Measurements from ENCODE around the gene TRIP13. TPM values are rescaled to one million over a fixed set of nuclear protein-coding genes. Genes with fewer than 3 reads are reported as not detected.
"Not testable (repeated sequence)": the region's sequence is repeated elsewhere in the genome, so short reads cannot be mapped to it uniquely, and the experiment has no call there.

Gene TRIP13
- total RNA-seq, 1 donor from 2014 or later = 11.9 TPM

- Mint-ChIP-seq H3K9me3 (ENCODE audit: low read depth) (no peaks in the 10 kb centered on the region), H3K36me3 (ENCODE audit: insufficient read depth) (peaks cover 4% of the 10 kb centered on the region), H3K27me3 (peaks cover 39% of the 10 kb centered on the region), H3K27ac (no peak overlapping the region), H3K4me3 (ENCODE audit: low read depth) (no peak overlapping the region), H3K4me1 (ENCODE audit: low read depth) (peaks cover 16% of the 10 kb centered on the region)
- TF ChIP-seq, protein P1, sequence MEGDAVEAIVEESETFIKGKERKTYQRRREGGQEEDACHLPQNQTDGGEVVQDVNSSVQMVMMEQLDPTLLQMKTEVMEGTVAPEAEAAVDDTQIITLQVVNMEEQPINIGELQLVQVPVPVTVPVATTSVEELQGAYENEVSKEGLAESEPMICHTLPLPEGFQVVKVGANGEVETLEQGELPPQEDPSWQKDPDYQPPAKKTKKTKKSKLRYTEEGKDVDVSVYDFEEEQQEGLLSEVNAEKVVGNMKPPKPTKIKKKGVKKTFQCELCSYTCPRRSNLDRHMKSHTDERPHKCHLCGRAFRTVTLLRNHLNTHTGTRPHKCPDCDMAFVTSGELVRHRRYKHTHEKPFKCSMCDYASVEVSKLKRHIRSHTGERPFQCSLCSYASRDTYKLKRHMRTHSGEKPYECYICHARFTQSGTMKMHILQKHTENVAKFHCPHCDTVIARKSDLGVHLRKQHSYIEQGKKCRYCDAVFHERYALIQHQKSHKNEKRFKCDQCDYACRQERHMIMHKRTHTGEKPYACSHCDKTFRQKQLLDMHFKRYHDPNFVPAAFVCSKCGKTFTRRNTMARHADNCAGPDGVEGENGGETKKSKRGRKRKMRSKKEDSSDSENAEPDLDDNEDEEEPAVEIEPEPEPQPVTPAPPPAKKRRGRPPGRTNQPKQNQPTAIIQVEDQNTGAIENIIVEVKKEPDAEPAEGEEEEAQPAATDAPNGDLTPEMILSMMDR (IDR thresholded peaks at IDR 0.05; ENCODE audit: unreplicated experiment) = peak; percentile 95
- DNase-seq (ENCODE audit: low spot score, unreplicated experiment) = peak; percentile 78
Measured at GRCh38 chr5:923281-923873, 30.7 kb downstream of the TRIP13 start.

- Mint-ChIP-seq H3K36me3 (ENCODE audit: insufficient read depth) (no peaks in the 10 kb centered on the region), H3K9me3 (ENCODE audit: low read depth) (no peaks in the 10 kb centered on the region), H3K4me3 (ENCODE audit: low read depth) (peak overlapping the region; percentile 29), H3K4me1 (ENCODE audit: low read depth) (peaks cover 1% of the 10 kb centered on the region), H3K27ac (no peak overlapping the region), H3K27me3 (peaks cover 61% of the 10 kb centered on the region)
- TF ChIP-seq, protein P1 (IDR thresholded peaks at IDR 0.05; ENCODE audit: unreplicated experiment) = peak; percentile 63
- DNase-seq (ENCODE audit: low spot score, unreplicated experiment) = peak; percentile 43
Measured at GRCh38 chr5:926417-927171, 33.9 kb downstream of the TRIP13 start.

- H3K4me1 Mint-ChIP-seq (ENCODE audit: low read depth) = peaks cover 1% of the 10 kb centered on the region
- TF ChIP-seq, protein P1 (IDR thresholded peaks at IDR 0.05; ENCODE audit: unreplicated experiment) = no peak
- no peak overlapping the region for H3K4me3 Mint-ChIP-seq (ENCODE audit: low read depth)
- H3K36me3 Mint-ChIP-seq (ENCODE audit: insufficient read depth) = no peaks in the 10 kb centered on the region
- no peak overlapping the region for H3K27ac Mint-ChIP-seq
- DNase-seq (ENCODE audit: low spot score, unreplicated experiment) = no peak
- H3K9me3 Mint-ChIP-seq (ENCODE audit: low read depth) = no peaks in the 10 kb centered on the region
- peaks cover 66% of the 10 kb centered on the region for H3K27me3 Mint-ChIP-seq
Measured at GRCh38 chr5:927172-928015, 34.7 kb downstream of the TRIP13 start.

DNA sequence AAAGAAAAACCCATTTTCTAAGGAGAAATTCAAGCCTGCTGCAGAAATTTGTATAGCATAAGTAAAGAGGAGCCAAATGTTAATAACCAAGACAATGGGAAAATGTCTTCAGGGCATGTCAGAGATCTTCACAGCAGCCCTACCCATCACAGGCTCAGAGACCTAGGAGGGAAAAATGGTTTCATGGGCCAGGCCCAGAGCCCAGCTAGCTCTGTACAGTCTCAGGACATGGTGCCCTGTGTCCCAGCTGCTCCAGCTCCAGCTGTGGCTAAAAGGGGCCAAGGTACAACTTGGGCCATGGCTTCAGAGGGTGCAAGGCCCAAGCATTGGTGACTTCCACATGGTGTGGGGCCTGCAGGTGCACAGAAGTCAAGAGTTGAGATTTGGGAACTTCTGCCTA is 36.5 kb downstream of the TRIP13 start:
- not testable (repeated sequence) for DNase-seq (ENCODE audit: low spot score, unreplicated experiment); H3K27ac Mint-ChIP-seq; H3K9me3 Mint-ChIP-seq (ENCODE audit: low read depth); H3K4me3 Mint-ChIP-seq (ENCODE audit: low read depth); H3K4me1 Mint-ChIP-seq (ENCODE audit: low read depth); H3K36me3 Mint-ChIP-seq (ENCODE audit: insufficient read depth)
- H3K27me3 Mint-ChIP-seq = peaks cover 62% of the 10 kb centered on the region

DNA sequence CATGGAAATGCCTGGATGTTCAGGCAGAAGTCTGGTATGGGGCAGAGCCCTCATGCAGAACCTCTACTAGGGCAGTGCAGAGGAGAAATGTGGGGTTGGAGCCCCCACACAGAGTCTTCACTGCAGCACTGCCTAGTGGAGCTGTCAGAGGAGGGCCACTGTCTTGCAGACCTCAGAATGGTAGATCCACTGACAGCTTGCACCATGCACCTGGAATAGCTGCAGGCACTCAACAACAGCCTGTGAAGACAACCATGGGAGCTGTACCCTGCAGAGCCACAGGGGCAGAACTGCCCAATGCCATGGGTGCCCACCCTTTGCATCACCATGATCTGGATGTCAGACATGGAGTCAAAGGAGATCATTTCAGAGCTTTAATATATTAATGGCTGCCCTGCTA is 36.9 kb downstream of the TRIP13 start:
- Mint-ChIP-seq H3K27me3 (peaks cover 62% of the 10 kb centered on the region), H3K27ac (no peak overlapping the region), H3K9me3 (ENCODE audit: low read depth) (no peaks in the 10 kb centered on the region), H3K4me1 (ENCODE audit: low read depth) (peaks cover 1% of the 10 kb centered on the region), H3K4me3 (ENCODE audit: low read depth) (no peak overlapping the region), H3K36me3 (ENCODE audit: insufficient read depth) (no peaks in the 10 kb centered on the region)
- TF ChIP-seq, protein P1 (IDR thresholded peaks at IDR 0.05; ENCODE audit: unreplicated experiment) = no peak
- DNase-seq (ENCODE audit: low spot score, unreplicated experiment) = no peak

Data from progenitor cell of endocrine pancreas (in vitro differentiated cells).